GM12892 (cell line): ENCODE measurements around the gene PPP1R17.

ENCODE experiments used
- POLR2A ChIP-seq: IDR thresholded peaks from 2 replicates; pipeline ENCODE4 v1.6.1; 2011; ENCODE audit warnings: low read depth, low read length, control low read depth
- POLR2AphosphoS5 ChIP-seq: IDR thresholded peaks from 2 replicates; pipeline ENCODE4 v1.6.1; 2011; ENCODE audit warnings: low read depth, low read length, control low read depth
- TAF1 ChIP-seq: IDR thresholded peaks from 2 replicates; pipeline ENCODE4 v1.6.1; 2011; ENCODE audit warnings: low read depth, mild to moderate bottlenecking, control low read depth, low read length, borderline replicate concordance

DNA sequence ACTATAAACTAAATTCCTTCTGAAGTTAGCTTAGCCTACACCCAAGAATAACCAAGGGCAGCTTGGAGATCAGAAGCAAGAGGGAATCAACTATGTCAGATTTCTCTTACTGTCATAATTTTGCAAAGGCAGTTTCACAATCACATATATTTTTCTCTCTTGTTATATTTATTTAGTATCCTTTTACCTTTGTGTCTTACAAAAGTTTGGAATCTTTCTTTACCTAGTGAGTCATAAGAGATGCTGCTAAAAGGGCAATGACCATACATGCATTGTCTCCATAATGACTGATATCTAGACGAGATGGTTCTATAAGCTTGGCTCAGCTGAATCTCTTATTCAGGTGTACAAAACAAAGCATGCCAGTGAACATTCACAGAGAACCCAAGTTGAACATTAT lies 61.1 kb downstream of the PPP1R17 start:
- no peak for TF ChIP-seq TAF1
- TF ChIP-seq POLR2A: no peak
- no peak for TF ChIP-seq POLR2AphosphoS5
